ENCODE data around the gene WWOX.

WWOX gene

DNA sequence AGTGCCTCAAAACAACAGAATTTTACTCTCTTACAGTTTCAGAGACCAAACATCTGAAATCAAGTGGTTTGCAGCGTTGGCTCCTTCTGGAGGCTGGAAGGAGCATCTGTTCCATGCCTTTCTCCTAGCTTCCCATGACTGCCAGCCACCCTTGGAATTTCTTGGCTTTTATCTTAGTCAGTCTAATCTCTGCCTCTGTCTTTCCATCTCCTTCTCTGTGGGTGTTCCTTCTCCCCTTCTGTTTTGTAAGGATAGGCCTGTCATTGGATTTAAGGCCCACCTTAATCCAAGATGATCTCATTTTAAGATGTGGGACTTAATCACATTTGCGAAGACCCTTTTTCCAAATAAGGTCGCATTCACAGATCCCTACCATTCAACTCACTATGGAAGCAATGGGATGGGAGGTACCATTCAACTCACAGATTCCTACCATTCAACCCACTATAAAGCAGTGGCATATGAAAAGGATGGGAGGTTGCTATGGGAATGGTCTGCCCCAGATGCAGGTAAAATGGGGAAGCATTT is 321.8 kb downstream of the WWOX start:
- TF ChIP-seq POLR2A (IDR thresholded peaks at IDR 0.05; ENCODE audit: low read length) (no peak), GATA1 (IDR thresholded peaks at IDR 0.05; ENCODE audit: low read depth, low read length) (no peak)
- no peak for DNase-seq

DNA sequence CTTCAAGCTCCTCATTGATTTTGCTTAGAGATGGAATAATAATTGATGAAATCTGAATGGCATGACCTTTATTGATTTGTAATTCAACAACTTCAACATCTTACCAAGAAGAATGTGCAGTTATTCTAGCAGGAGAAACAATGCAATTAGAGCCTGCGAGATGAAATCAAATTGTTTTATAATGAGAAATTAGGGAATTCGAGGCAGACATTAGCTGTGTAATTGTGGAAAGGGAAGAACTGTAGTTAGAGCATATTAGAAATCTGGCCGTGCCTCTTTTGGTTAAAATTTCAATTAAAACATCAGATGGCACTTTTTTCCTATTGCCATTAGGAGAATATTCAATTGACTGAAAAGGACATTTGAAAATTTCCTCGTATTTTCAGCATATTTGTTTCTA is 325.8 kb downstream of the WWOX start:
- DNase-seq: no peak
- TF ChIP-seq GATA1 (IDR thresholded peaks at IDR 0.05; ENCODE audit: low read depth, low read length) (no peak), POLR2A (IDR thresholded peaks at IDR 0.05; ENCODE audit: low read length) (no peak)

DNA sequence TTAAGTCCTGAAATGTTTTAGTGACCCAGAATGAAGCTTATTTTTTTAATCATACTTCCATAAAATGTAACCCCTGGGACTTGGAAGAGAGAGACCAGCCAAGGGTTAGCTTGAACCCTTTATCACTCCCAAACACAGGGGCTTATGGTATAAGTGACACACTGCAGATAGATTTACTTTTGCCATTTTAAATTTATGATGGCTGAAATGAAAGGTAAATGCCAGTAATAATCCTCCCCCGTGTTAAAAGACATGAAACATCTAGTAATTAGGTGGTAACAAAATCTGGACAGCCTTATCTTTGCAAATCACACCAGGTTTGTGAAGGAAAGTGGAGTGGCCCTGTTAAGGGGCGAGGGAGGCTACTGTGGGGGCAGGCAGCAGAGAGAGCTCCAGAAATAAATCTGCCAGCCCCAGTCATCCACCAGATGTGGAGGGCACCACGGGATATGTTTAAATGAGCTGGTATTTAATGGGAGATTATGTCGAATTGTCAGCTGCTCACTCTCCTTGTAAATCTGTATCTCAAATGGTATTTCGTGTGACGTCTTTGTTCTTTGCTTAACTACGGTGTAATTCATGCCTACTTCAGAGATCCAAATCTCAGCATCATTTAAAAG is 326.5 kb downstream of the WWOX start:
- no peak for TF ChIP-seq POLR2A (IDR thresholded peaks at IDR 0.05; ENCODE audit: low read length)
- TF ChIP-seq GATA1 (IDR thresholded peaks at IDR 0.05; ENCODE audit: low read depth, low read length): no peak
- DNase-seq: no peak

DNA sequence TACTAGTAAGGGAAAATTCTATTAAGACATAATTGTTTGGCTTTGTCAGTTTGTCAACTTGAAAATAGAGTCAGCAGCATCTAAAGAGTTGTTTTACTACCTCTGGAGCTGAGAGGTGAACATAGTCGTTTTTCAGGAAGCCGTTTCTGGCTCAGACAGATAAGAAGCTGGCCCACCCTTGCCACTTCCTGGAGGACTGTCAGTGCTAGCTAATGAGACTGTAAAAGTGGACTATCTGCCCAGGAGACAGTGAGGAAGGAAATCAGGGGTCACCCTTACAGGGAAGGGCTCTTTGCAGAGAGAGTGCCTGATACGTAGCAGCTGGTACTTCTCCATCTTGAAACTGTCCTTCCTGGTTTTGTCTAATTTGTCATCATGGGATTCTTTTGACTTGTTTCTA is 328.7 kb downstream of the WWOX start:
- DNase-seq: peak; percentile 17 to 34
- TF ChIP-seq GATA1 (IDR thresholded peaks at IDR 0.05; ENCODE audit: low read depth, low read length): no peak
- no peak for TF ChIP-seq POLR2A (IDR thresholded peaks at IDR 0.05; ENCODE audit: low read length)

DNA sequence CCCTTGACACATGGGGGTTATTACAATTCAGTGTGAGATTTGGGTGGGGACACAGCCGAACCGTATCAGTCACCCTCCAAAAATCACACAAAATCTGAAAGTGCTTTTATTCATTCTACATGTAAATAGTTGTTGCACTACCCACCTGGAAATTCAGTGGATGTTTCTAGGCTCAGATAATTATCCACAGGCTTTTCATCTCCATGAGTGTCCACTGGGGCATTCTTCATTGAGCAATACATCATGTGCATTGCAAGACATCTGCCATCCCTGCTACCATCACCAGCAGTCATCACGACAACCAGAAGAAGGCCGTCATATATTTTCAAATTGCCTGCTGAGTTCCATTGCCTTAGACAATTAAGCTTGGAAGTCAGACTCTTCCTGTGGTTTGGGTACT is 330.8 kb downstream of the WWOX start:
- TF ChIP-seq GATA1 (IDR thresholded peaks at IDR 0.05; ENCODE audit: low read depth, low read length): no peak
- TF ChIP-seq POLR2A (IDR thresholded peaks at IDR 0.05; ENCODE audit: low read length): no peak
- no peak for DNase-seq

DNA sequence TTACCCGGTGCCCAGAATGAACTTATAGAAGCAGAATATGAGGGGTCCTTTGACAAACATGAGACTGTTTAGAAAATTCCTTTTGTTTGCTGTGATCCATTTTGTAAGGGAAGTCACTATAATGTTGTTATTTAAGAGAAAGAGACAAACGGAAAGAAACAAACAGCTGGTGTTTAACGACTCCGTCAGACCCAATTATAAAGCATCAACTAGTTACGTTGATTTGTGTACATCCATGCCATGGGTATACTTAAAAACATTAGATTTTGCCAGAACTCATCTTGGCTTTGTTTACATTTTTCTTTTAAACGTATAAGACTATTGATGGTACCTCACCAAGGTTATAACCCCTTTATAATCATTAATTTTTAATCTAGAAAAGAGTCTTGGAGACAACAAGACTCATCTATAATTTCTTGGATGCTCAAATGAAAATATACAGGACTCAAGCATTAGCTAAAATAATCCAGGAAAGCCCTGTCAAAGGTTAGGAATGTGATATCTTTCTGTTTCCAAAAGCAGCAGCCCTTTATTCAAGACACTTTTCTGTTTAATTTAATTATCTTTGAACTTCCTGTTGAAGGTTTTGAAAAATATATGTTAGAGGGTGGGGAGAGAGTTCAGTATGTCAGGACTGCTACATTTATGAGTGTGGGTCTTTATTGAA is 331.7 kb downstream of the WWOX start:
- no peak for DNase-seq

DNA sequence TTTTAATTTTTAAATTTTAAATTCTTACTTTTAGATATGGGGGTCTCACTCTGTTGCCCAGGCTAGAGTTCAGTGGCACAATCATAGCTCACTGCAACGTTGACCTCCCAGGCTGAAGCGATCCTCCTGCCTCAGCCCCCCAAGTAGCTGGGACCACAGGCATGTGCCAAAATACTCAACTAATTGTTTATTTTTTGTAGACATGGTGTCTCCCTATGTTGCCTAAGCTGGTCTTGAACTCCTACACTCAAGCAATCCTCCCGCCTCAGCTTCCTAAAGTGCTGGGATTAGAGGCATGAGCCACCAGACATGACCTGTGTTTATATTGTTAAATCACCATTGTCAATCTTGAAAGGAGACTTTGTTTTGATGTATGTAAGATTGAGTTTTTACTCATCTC is 332.2 kb downstream of the WWOX start:
- DNase-seq: no peak

More for the DNA sequence above, 331.7 kb downstream of the WWOX start:
- TF ChIP-seq POLR2A (IDR thresholded peaks at IDR 0.05; ENCODE audit: low read length): no peak
- TF ChIP-seq GATA1 (IDR thresholded peaks at IDR 0.05; ENCODE audit: low read depth, low read length): no peak

DNA sequence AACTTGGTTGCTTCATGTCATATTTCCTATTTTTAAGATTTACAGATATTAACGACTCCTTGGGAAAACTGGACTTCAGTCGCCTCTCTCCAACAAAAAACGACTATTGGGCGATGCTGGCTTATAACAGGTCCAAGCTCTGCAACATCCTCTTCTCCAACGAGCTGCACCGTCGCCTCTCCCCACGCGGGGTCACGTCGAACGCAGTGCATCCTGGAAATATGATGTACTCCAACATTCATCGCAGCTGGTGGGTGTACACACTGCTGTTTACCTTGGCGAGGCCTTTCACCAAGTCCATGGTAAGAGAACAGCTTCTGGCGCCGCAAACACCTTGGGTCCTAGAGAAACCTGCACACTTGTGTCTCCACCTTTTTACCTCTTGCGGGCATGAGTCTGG is 333.0 kb downstream of the WWOX start:
- no peak for DNase-seq
- TF ChIP-seq GATA1 (IDR thresholded peaks at IDR 0.05; ENCODE audit: low read depth, low read length) (no peak), POLR2A (IDR thresholded peaks at IDR 0.05; ENCODE audit: low read length) (no peak)

More for the DNA sequence above, 332.2 kb downstream of the WWOX start:
- TF ChIP-seq POLR2A (IDR thresholded peaks at IDR 0.05; ENCODE audit: low read length): no peak
- no peak for TF ChIP-seq GATA1 (IDR thresholded peaks at IDR 0.05; ENCODE audit: low read depth, low read length)

DNA sequence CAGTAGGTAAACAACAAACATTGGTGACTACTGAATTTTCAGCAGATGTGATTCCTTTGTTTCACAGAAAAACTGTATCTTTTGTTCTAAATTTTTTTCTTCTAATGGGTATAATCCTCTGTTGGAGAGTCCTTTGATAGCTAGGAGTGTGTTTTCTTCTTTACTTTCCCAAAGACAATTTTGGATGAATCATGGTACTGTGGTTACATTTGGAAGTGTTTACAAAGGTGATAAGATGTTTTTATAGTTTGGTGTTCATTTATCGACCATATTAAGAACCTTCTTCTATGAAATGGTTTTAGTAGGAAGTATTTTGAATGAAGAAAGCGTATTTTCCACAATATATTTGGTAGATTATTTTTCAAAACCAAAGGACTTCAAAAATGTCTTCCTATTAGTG is 333.7 kb downstream of the WWOX start:
- no peak for DNase-seq
- TF ChIP-seq POLR2A (IDR thresholded peaks at IDR 0.05; ENCODE audit: low read length) (no peak), GATA1 (IDR thresholded peaks at IDR 0.05; ENCODE audit: low read depth, low read length) (no peak)

DNA sequence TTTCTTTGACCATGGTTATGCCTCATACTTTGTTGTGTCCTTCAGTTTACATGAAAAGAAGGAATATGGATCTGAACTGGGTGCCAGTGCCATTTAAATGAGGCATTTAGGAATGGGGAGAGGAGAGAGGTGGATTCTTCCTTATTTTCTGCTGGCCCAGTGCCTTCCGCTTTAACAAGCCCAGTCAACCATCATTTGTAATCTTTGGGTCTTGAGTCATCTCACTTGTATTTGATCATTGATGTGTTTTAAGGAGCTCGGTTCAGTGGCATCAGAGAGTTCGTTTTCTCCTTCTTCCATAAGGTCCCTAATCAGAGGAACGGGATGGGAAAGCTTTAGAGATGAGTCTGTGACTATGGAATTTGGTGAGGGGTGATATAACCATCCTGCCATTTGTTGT is 334.9 kb downstream of the WWOX start:
- TF ChIP-seq GATA1 (IDR thresholded peaks at IDR 0.05; ENCODE audit: low read depth, low read length) (no peak), POLR2A (IDR thresholded peaks at IDR 0.05; ENCODE audit: low read length) (no peak)
- DNase-seq: no peak

DNA sequence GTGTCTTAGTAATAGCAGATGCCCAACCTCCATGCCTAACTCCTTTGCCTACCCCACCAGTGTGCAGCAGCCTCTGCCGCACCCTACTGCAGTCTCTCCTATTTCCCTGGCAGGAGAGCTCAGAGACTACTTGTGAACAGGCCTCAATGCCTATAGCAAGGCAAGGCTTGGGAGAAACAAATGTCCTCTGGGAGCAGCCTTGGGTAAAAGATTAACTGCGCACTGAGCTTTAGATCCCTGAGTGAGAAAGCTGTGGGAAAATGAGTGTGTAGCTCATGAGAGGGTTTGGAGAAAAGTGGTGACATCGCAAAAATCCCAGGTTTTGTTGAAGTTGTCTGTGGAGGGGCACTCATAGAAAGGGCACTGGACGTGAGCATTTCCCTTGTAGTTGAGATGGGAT is 335.8 kb downstream of the WWOX start:
- no peak for TF ChIP-seq GATA1 (IDR thresholded peaks at IDR 0.05; ENCODE audit: low read depth, low read length)
- TF ChIP-seq POLR2A (IDR thresholded peaks at IDR 0.05; ENCODE audit: low read length): no peak
- no peak for DNase-seq

DNA sequence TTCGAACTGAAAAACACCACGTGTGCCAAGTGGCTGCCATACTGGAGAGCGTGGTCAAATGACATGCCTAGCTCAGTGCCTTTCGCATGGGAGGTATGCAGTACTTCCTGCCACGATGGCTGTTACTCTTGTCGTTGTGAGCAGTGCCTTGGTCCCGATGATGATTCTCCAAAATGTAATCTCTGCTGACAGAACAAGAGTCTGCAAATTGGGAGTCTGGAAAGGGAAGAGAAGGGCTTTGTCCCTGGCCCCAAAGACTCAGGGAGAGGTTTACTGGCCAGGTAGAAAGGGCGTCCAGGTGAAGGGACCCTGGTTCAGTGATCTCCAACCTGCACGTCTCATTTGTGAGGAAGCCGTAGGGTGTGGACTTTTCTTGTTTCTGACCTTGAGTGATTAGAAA is 336.6 kb downstream of the WWOX start:
- no peak for DNase-seq
- TF ChIP-seq GATA1 (IDR thresholded peaks at IDR 0.05; ENCODE audit: low read depth, low read length) (no peak), POLR2A (IDR thresholded peaks at IDR 0.05; ENCODE audit: low read length) (no peak)

DNA sequence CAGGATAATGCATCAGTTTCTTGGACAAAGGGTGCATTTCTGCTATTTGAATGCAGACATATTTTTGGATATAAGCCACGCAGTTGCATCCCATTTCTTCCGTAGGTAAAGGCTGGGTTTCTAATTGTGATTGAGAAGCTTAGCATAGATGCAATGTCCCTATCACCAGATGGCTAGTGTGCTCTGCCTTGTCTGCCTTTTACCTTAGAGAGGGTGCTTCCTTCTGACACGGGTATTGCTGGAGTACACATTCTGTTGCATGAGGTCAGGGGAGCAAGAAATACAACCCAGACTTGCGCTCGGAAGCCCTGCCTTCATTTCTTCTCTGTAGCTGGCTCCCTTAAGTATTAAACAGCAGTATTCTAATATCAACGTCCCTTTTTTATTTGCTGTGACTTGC is 337.4 kb downstream of the WWOX start:
- TF ChIP-seq POLR2A (IDR thresholded peaks at IDR 0.05; ENCODE audit: low read length) (no peak), GATA1 (IDR thresholded peaks at IDR 0.05; ENCODE audit: low read depth, low read length) (no peak)

DNA sequence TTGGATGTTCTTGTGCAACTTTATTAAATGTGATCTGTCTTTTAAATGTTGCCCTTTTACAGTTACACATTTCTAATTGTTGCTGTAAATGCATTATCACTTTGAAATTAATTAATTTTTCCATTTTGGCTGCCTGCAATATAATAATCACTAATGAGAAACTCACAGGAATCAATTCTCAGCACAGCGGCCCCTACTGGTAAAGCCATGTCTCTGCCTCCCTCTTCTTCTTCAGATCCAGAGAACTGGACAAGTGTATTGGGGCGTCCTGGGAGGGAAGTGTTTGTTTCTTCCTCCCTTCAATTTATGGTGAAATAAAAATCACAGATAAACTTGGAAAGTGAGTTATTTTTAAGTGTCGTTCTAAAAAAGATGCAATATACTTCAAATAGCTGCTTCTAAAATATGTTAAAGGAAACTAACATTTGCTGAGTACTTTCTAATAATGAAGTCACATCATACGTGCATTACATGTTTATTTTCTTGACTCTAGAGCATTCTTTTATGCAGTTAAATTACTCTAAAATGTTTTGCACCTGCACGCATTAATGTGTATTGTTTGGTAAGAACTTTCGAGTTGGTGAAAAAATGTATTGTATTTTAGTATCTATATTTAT is 338.0 kb downstream of the WWOX start:
- no peak for TF ChIP-seq GATA1 (IDR thresholded peaks at IDR 0.05; ENCODE audit: low read depth, low read length)
- TF ChIP-seq POLR2A (IDR thresholded peaks at IDR 0.05; ENCODE audit: low read length): no peak
- peak; percentile 29 to 53 for DNase-seq

More for the DNA sequence above, 337.4 kb downstream of the WWOX start:
- DNase-seq: no peak
